ENCODE measurements around the gene SMIM1.

The SMIM1 gene

DNA sequence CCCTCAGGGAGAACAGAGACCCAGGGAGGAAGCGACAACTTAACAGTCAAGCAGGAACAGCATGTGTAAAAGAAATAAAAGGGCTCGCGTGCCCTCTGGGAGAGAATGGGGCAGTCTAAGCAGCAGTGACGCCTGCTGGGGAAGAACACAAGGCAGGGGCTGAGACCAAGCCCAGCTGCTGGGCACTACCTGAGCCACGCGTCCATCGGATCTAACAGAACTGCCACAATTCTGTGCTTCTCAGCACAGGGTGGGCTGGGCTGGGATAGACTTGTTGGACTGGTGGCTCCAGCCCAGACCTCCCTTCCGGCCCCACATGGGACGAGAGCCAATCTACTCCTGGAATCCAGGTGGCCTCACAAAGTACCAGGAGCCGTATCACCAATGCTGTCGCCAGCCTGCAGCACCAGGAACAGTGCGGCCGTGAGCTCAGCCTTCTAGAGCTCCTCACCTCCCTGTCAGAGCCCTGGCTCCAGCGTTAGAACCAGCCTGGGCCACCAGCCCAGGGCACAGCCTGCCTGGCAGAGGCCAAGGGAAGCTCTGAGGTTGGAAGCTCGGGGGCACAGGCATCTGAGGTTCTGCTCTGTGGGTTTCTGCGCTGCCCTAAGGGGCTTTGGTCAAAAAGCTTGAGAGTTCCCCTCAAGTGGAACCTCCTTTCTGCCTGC lies 16.3 kb downstream of the SMIM1 start:
- no peak overlapping the region for H3K4me3 ChIP-seq (ENCODE audit: low read length)
- TF ChIP-seq, protein P1, sequence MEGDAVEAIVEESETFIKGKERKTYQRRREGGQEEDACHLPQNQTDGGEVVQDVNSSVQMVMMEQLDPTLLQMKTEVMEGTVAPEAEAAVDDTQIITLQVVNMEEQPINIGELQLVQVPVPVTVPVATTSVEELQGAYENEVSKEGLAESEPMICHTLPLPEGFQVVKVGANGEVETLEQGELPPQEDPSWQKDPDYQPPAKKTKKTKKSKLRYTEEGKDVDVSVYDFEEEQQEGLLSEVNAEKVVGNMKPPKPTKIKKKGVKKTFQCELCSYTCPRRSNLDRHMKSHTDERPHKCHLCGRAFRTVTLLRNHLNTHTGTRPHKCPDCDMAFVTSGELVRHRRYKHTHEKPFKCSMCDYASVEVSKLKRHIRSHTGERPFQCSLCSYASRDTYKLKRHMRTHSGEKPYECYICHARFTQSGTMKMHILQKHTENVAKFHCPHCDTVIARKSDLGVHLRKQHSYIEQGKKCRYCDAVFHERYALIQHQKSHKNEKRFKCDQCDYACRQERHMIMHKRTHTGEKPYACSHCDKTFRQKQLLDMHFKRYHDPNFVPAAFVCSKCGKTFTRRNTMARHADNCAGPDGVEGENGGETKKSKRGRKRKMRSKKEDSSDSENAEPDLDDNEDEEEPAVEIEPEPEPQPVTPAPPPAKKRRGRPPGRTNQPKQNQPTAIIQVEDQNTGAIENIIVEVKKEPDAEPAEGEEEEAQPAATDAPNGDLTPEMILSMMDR (IDR thresholded peaks at IDR 0.05; ENCODE audit: insufficient read depth, low read depth, low read length, missing control alignments): no peak
- no peak for DNase-seq (ENCODE audit: low read depth)

DNA sequence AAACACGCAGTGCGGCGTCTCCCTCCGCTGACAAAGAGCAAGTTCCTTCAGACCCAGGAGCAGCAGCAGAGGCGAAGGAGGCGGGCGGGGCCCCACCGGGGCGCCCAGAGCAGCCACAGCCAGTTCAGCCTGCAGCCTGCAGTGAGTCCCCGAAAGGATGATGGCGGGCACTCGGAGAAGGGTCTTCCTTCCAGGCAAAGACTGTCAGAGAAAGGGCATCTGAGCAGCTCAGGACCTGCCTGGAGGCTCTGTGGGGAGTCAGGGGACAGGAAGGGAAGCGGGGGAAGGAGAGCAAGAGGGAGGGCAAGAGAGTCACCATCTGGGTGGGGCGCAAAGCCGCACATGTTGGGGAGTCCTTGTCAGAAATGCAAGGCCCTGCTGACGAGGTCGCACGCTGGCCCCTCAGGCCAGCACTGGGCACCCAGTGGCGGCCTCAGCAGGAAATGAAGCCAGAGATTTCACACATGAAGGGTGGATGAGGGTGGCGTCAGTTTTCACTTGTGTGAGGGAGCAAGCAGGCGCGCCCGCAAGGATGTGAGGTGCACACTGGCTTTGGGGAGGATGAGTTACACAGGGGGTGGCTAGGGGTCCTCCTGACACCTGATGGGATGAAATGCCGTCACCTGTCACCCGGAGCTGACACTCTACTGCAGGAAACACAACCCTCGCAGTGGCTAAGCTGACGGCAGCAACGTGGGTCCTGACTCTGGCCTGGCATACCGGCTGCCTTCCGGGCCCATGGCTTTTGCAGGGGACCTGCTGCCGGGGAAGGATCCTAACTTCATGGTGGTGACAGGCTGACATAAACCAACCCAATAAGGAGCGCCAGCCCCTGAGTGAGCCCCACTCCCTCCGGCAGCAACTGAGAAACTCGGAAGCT lies 17.1 kb downstream of the SMIM1 start:
- H3K4me3 ChIP-seq (ENCODE audit: low read length): no peak overlapping the region
- TF ChIP-seq, protein P1 (IDR thresholded peaks at IDR 0.05; ENCODE audit: insufficient read depth, low read depth, low read length, missing control alignments): no peak
- DNase-seq (ENCODE audit: low read depth): no peak

DNA sequence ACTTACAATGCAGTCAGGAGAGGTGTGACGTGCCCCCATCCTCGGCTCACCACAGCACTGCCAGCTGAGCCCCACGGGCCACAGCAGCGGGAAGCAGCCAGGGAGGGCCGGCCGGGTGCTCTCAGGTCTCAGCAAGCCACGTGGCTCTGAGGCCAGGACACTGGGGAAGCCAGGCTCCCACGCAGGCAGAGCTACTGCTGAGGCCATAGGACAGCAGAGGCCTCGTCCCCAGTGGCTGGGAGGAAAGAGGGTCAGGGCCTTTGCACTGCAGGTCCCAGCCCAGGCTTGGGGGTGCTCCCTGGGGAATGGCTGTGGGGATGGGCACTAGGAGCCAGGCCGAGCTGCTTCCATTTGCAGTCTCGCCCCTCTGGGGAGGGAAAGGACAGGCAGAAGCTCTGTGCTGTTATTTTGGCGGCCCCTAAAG lies 18.0 kb downstream of the SMIM1 start:
- TF ChIP-seq, protein P1 (IDR thresholded peaks at IDR 0.05; ENCODE audit: insufficient read depth, low read depth, low read length, missing control alignments): no peak
- no peak overlapping the region for H3K4me3 ChIP-seq (ENCODE audit: low read length)
- no peak for DNase-seq (ENCODE audit: low read depth)

DNA sequence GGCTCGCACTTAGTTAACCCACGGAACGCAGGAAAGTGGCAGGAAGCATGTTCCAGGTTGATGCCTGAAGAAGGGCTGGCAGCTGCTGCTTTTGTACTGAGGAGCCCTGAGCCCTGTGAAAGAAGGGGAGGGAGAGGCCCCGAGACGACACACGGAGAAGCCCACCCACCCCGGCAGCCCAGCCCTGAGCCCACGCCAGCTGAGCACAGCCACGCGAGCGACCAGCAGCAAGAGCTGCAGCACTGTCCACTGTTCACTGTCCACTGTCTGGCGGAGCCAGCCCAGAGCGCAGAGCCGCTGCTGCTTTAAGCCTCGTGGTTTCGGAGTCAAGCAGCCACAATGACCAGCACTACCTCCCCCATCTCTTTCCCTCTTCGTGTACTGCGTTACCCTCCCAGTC lies 18.4 kb downstream of the SMIM1 start:
- no peak overlapping the region for H3K4me3 ChIP-seq (ENCODE audit: low read length)
- DNase-seq (ENCODE audit: low read depth): no peak
- TF ChIP-seq, protein P1 (IDR thresholded peaks at IDR 0.05; ENCODE audit: insufficient read depth, low read depth, low read length, missing control alignments): no peak

DNA sequence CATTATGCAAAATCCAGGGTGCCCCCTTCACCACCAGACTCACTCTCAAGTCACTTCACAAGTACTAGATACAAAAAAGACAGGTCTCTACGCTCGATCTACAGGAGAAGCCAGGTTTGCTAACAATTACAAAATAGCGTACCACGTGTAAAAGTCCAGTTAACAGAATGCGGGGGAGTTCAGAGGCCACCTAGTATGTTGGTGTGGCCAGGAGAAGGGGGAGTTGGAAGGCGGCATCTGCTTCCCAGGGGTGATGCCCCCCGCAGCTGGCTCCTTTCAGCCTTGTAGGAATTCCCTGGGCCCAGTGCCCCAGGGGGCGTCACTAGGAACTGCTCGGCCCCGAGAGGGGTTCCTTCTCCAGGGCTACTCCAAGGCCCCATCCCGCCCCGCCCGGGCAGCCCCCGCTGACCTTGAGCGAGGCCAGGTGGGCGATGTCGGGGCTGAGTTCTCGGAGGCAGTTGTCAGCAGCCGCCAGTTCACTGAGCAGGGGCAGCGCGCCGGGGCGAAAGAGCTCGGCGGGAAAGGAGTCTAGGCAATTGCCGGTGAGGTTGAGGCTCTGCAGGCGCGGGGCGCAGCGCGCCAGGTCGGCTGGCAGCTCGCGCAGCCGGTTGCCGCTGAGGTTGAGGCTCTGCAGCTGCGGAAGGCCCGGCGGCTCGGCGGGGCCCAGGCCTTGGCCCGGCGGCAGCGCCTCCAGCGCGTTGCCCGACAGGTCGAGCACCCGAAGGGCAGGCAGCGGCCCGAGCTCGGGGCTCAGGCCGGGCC lies 23.1 kb downstream of the SMIM1 start:
- no peak for DNase-seq (ENCODE audit: low read depth)
- peak overlapping the region; percentile 75 for H3K4me3 ChIP-seq (ENCODE audit: low read length)
- TF ChIP-seq, protein P1 (IDR thresholded peaks at IDR 0.05; ENCODE audit: insufficient read depth, low read depth, low read length, missing control alignments): no peak

DNA sequence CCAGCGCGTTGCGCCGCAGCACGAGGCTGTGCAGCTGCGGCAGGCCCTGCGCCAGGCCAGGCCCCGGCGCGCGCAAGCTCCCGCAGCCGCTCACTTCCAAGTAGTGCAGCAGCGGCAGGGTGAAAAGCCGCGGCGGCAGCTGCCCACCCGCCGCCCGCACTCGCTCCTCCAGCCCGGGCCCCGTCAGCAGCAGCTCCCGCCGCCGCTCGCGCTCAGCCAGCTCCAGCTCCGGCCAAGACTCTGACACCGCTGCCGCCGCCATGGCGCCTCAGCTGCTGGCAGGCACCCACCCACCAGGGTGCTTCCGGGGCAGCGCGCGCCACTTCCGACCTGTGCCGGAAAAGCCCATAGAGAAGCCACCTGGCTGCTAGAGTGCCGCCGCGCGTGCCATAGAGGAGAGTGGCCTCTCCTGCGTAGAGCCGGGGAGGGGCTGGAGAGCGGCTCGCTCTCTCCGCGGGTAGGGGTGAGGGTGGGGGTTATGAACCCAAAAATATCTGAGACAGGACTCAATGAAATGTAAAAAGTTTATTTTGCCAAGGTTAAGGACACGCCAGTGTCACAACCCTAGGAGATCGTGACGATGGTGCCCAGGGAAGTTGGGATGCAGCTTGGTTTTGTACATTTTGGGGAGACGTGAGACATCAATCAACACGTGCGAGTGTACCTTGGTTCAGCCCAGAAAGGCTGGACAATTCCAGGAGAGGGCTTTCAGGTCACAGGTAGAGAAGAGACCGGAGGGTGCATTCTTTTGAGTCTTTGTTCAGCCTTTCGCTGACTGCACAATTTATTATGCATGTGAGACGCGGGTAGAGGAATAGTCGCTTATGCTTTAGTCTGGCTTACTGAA lies 23.9 kb downstream of the SMIM1 start, which contains the start of gene LRRC47:
TSS of gene LRRC47 (minus strand) at position 284 of the 847 bp plus-strand sequence. CDS start at position 262, 22 bp downstream.
- TF ChIP-seq, protein P1 (IDR thresholded peaks at IDR 0.05; ENCODE audit: insufficient read depth, low read depth, low read length, missing control alignments): no peak
- DNase-seq (ENCODE audit: low read depth): peak; percentile 94
- H3K4me3 ChIP-seq (ENCODE audit: low read length): peak within 1 kb of the TSS; percentile 75

All from epithelial cell of esophagus (primary cell).